Osteocyte (in vitro differentiated cells): ENCODE data around the gene CBX1. TPM values are rescaled to one million over a fixed set of nuclear protein-coding genes. Genes with fewer than 3 reads are reported as not detected.

Source experiments
- DNase-seq: peaks from one replicate; pipeline ENCODE4 v3.0.0; 2021; ENCODE audit warnings: mixed read lengths; ENCODE audit not compliant: unreplicated experiment; ENCODE audit errors: extremely low spot score
- H3K27ac Mint-ChIP-seq: one replicate; pipeline ENCODE4 v1.8.0; 2021; ENCODE audit warnings: mild to moderate bottlenecking, mixed read lengths; ENCODE audit not compliant: unreplicated experiment
- H3K27me3 Mint-ChIP-seq: one replicate; pipeline ENCODE4 v1.8.0; 2021; ENCODE audit warnings: mixed read lengths; ENCODE audit not compliant: unreplicated experiment
- H3K36me3 Mint-ChIP-seq: one replicate; pipeline ENCODE4 v1.8.0; 2021; ENCODE audit warnings: mixed read lengths; ENCODE audit not compliant: unreplicated experiment
- H3K4me1 Mint-ChIP-seq: one replicate; pipeline ENCODE4 v1.8.0; 2021; ENCODE audit warnings: mixed read lengths; ENCODE audit not compliant: unreplicated experiment
- H3K4me3 Mint-ChIP-seq: one replicate; pipeline ENCODE4 v1.8.0; 2021; ENCODE audit warnings: mild to moderate bottlenecking, moderate library complexity, mixed read lengths; ENCODE audit not compliant: unreplicated experiment
- H3K9me3 Mint-ChIP-seq: one replicate; pipeline ENCODE4 v1.8.0; 2021; ENCODE audit warnings: mixed read lengths; ENCODE audit not compliant: unreplicated experiment
- CTCF ChIP-seq: fragments of 200-600 bp; sonication (generic); IDR thresholded peaks from 2 replicates; pipeline ENCODE4 v1.5.0; 2021; ENCODE audit warnings: antibody characterized with exemption, mild to moderate bottlenecking, moderate library complexity
- total RNA-seq: library from RNA; stranded (reverse); gene quantifications from 2 replicates; pipeline ENCODE4 v1.2.1, GENCODE V29; 2021

The CBX1 gene
- total RNA-seq, 1 donor from 2014 or later = 76.5 TPM

GRCh38 chr17:48128400-48128799 lies 27.1 kb upstream of the CBX1 start:
- Mint-ChIP-seq H3K9me3 (no peaks in the 10 kb centered on the region), H3K27me3 (peaks cover 7% of the 10 kb centered on the region), H3K36me3 (peaks cover 16% of the 10 kb centered on the region), H3K4me1 (peaks cover 3% of the 10 kb centered on the region), H3K4me3 (no peak overlapping the region), H3K27ac (no peak overlapping the region)
- DNase-seq = no peak
- TF ChIP-seq CTCF = no peak

DNA sequence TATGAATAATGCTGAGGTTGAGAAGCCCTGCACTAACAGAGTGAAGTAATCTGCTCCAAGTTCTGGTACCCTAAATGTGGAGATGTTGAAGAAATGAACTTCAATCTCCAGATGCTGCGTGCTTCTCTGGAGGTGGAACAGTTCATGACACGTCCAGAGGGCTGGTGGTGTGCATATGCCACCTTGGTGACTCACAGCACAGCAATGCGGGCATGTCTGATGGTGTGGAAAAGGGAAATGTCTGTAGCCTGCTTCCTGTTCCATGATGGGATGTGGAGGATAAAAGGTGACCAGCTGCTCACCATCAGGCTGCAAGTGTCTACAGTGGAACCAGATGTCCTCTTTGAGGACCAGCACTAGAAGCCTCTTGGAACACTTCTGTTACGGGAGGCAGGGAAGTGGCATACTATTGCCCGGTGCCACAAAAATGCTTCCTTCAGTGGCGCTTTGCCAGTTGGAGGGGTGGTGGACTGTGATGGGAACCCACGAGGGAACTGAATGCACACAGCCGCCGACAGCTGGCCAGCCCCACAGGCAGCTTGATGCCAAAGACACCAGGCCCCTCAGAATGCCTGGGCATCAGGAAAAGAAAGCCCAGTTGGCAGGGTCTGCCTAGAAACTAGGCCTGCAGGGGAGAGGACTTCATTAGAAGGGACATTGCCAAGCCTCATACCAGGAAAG lies 26.2 kb upstream of the CBX1 start:
- no peak for TF ChIP-seq CTCF
- Mint-ChIP-seq H3K36me3 (peaks cover 22% of the 10 kb centered on the region), H3K9me3 (no peaks in the 10 kb centered on the region), H3K27ac (no peak overlapping the region), H3K4me3 (no peak overlapping the region), H3K4me1 (peaks cover 3% of the 10 kb centered on the region), H3K27me3 (peaks cover 5% of the 10 kb centered on the region)
- no peak for DNase-seq

DNA sequence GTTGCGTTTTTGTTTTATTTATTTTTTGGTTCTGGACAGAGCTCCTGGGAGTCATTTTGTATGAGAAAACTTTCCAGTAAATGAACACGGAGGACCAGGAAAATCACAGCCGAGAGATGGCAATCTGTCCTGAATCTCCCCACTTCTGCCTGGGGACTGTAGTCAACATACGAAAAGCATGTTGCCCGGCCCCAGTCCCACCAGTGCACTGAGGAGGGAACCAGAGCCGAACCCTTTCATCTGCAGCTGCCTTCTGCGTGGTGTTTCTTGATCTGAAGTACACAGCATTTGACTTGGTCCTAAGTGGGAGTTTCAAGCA lies 25.2 kb upstream of the CBX1 start:
- Mint-ChIP-seq H3K36me3 (peaks cover 25% of the 10 kb centered on the region), H3K27ac (no peak overlapping the region), H3K9me3 (no peaks in the 10 kb centered on the region), H3K4me3 (no peak overlapping the region), H3K27me3 (peaks cover 5% of the 10 kb centered on the region), H3K4me1 (peaks cover 3% of the 10 kb centered on the region)
- no peak for TF ChIP-seq CTCF
- DNase-seq = no peak

DNA sequence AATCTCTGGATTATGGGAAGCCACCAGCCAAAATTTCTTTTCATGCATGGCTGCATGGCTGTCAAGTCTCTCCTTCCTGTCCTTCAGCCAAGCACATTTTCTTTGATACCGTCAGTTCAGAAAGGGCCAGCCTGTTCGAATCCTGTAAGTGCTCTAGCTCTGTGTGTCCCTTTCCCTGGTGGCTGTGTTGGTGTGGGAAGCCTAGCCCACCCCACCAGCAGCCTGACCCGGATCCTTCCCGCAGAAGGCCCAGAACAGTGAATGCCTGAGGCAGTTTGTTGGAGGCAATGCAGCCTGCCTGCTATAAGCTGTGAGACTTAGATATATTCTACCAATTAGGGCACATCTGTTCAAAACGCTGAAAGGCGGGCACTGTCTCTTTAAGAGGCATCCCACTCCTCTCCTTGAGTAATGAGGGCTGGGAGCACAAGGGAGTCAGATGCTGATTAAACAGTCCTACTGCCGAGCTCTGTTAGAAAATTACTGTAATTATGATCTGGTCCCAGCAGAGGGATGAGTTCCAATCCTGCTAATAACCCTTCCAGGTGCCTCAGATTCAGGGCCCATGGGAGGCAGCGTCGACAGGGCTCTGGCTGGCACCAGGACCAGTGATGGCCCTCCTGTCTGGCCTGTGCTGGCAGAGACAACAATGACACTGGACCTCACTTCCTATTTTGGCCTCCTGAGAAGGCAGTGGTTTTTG lies 24.7 kb upstream of the CBX1 start:
- Mint-ChIP-seq H3K36me3 (peaks cover 30% of the 10 kb centered on the region), H3K4me3 (no peak overlapping the region), H3K27ac (no peak overlapping the region), H3K9me3 (no peaks in the 10 kb centered on the region), H3K4me1 (peaks cover 1% of the 10 kb centered on the region), H3K27me3 (peaks cover under 1% of the 10 kb centered on the region)
- no peak for TF ChIP-seq CTCF
- DNase-seq = no peak

DNA sequence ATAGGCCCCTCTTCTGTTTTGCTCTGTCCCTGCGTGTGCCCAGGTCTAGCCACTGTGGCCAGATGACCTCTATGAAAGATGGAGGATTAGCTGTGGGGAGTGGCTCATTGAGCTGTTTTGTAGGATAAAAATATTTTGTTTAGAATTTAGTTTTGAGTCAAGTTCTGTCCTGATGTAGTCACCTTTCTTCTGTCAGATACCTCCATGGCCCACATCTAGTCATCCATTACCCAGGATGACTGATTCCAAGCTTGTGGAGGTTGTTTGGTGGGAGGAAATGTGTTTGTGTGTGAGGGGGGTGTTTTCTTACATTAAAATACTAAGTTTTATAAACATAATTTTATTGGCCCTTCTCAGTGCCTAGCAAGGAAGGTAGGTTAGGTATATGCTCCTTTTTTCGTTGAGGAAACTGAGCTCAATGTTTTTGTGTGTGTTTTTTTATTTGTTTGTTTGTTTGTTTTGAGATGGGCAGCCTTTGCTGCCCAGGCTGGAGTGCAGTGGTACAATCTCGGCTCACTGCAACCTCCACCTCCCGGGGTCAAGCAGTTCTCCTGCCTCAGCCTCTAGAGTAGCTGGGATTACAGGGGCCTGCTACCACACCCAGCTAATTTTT lies 22.6 kb upstream of the CBX1 start:
- Mint-ChIP-seq H3K4me3 (no peak overlapping the region), H3K36me3 (peaks cover 36% of the 10 kb centered on the region), H3K4me1 (peaks cover 1% of the 10 kb centered on the region), H3K9me3 (no peaks in the 10 kb centered on the region), H3K27ac (no peak overlapping the region), H3K27me3 (no peaks in the 10 kb centered on the region)
- TF ChIP-seq CTCF = no peak
- DNase-seq = no peak
